Measurements from ENCODE around the gene PSME2. TPM values are rescaled to one million over a fixed set of nuclear protein-coding genes. Genes with fewer than 3 reads are reported as not detected.

The PSME2 gene
- total and polyA plus RNA-seq, 2 of the 13 experiments (the other 11 are each of a cell fraction or from before 2014, with no cell fraction given), result 332 to 716 TPM

GRCh38 chr14:24110060-24110459 is 36.4 kb downstream of the PSME2 start (continued):
- TF ChIP-seq, protein P1, sequence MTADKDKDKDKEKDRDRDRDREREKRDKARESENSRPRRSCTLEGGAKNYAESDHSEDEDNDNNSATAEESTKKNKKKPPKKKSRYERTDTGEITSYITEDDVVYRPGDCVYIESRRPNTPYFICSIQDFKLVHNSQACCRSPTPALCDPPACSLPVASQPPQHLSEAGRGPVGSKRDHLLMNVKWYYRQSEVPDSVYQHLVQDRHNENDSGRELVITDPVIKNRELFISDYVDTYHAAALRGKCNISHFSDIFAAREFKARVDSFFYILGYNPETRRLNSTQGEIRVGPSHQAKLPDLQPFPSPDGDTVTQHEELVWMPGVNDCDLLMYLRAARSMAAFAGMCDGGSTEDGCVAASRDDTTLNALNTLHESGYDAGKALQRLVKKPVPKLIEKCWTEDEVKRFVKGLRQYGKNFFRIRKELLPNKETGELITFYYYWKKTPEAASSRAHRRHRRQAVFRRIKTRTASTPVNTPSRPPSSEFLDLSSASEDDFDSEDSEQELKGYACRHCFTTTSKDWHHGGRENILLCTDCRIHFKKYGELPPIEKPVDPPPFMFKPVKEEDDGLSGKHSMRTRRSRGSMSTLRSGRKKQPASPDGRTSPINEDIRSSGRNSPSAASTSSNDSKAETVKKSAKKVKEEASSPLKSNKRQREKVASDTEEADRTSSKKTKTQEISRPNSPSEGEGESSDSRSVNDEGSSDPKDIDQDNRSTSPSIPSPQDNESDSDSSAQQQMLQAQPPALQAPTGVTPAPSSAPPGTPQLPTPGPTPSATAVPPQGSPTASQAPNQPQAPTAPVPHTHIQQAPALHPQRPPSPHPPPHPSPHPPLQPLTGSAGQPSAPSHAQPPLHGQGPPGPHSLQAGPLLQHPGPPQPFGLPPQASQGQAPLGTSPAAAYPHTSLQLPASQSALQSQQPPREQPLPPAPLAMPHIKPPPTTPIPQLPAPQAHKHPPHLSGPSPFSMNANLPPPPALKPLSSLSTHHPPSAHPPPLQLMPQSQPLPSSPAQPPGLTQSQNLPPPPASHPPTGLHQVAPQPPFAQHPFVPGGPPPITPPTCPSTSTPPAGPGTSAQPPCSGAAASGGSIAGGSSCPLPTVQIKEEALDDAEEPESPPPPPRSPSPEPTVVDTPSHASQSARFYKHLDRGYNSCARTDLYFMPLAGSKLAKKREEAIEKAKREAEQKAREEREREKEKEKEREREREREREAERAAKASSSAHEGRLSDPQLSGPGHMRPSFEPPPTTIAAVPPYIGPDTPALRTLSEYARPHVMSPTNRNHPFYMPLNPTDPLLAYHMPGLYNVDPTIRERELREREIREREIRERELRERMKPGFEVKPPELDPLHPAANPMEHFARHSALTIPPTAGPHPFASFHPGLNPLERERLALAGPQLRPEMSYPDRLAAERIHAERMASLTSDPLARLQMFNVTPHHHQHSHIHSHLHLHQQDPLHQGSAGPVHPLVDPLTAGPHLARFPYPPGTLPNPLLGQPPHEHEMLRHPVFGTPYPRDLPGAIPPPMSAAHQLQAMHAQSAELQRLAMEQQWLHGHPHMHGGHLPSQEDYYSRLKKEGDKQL (CRISPR knock-in tag; IDR thresholded peaks at IDR 0.05; ENCODE audit: low read depth), result no peak
- TF ChIP-seq TCF12 (IDR thresholded peaks at IDR 0.05) (no peak), TCF12 (CRISPR knock-in tag; IDR thresholded peaks at IDR 0.05) (no peak), SALL1 (CRISPR knock-in tag; IDR thresholded peaks at IDR 0.05) (no peak; the same call in 1 of the 2 replicates), HMGXB3 (CRISPR knock-in tag; IDR thresholded peaks at IDR 0.05; ENCODE audit: borderline replicate concordance) (no peak), ZNF709 (CRISPR knock-in tag; IDR thresholded peaks at IDR 0.05) (no peak), ZNF780A (CRISPR knock-in tag; IDR thresholded peaks at IDR 0.05) (no peak), ZNF335 (CRISPR knock-in tag; IDR thresholded peaks at IDR 0.05) (no peak), SIX4 (CRISPR knock-in tag; IDR thresholded peaks at IDR 0.05) (no peak)
- TF ChIP-seq, protein P2, sequence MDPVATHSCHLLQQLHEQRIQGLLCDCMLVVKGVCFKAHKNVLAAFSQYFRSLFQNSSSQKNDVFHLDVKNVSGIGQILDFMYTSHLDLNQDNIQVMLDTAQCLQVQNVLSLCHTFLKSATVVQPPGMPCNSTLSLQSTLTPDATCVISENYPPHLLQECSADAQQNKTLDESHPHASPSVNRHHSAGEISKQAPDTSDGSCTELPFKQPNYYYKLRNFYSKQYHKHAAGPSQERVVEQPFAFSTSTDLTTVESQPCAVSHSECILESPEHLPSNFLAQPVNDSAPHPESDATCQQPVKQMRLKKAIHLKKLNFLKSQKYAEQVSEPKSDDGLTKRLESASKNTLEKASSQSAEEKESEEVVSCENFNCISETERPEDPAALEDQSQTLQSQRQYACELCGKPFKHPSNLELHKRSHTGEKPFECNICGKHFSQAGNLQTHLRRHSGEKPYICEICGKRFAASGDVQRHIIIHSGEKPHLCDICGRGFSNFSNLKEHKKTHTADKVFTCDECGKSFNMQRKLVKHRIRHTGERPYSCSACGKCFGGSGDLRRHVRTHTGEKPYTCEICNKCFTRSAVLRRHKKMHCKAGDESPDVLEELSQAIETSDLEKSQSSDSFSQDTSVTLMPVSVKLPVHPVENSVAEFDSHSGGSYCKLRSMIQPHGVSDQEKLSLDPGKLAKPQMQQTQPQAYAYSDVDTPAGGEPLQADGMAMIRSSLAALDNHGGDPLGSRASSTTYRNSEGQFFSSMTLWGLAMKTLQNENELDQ (CRISPR knock-in tag; IDR thresholded peaks at IDR 0.05; ENCODE audit: borderline replicate concordance), result no peak
- TF ChIP-seq, protein P3, sequence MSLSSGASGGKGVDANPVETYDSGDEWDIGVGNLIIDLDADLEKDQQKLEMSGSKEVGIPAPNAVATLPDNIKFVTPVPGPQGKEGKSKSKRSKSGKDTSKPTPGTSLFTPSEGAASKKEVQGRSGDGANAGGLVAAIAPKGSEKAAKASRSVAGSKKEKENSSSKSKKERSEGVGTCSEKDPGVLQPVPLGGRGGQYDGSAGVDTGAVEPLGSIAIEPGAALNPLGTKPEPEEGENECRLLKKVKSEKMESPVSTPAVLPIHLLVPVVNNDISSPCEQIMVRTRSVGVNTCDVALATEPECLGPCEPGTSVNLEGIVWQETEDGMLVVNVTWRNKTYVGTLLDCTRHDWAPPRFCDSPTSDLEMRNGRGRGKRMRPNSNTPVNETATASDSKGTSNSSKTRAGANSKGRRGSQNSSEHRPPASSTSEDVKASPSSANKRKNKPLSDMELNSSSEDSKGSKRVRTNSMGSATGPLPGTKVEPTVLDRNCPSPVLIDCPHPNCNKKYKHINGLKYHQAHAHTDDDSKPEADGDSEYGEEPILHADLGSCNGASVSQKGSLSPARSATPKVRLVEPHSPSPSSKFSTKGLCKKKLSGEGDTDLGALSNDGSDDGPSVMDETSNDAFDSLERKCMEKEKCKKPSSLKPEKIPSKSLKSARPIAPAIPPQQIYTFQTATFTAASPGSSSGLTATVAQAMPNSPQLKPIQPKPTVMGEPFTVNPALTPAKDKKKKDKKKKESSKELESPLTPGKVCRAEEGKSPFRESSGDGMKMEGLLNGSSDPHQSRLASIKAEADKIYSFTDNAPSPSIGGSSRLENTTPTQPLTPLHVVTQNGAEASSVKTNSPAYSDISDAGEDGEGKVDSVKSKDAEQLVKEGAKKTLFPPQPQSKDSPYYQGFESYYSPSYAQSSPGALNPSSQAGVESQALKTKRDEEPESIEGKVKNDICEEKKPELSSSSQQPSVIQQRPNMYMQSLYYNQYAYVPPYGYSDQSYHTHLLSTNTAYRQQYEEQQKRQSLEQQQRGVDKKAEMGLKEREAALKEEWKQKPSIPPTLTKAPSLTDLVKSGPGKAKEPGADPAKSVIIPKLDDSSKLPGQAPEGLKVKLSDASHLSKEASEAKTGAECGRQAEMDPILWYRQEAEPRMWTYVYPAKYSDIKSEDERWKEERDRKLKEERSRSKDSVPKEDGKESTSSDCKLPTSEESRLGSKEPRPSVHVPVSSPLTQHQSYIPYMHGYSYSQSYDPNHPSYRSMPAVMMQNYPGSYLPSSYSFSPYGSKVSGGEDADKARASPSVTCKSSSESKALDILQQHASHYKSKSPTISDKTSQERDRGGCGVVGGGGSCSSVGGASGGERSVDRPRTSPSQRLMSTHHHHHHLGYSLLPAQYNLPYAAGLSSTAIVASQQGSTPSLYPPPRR (CRISPR knock-in tag; IDR thresholded peaks at IDR 0.05; ENCODE audit: borderline replicate concordance), result no peak
